Endodermal cell (in vitro differentiated cells): Measurements from ENCODE around the gene PEBP1. TPM values are rescaled to one million over a fixed set of nuclear protein-coding genes. Genes with fewer than 3 reads are reported as not detected.

Experiments used
- DNase-seq: peaks from one replicate; pipeline ENCODE4 v3.0.0-alpha.2; 2017
- H3K27ac ChIP-seq: 2 replicates; pipeline ENCODE4 v1.5.1; 2013; ENCODE audit warnings: mild to moderate bottlenecking, low read depth, low read length, moderate library complexity
- H3K27me3 ChIP-seq: 2 replicates; pipeline ENCODE4 v1.6.1; 2013; ENCODE audit warnings: mild to moderate bottlenecking, low read length, moderate library complexity; ENCODE audit not compliant: insufficient read depth, control insufficient read depth, poor library complexity, severe bottlenecking
- H3K36me3 ChIP-seq: 2 replicates; pipeline ENCODE4 v1.7.0; 2013; ENCODE audit warnings: mild to moderate bottlenecking, low read length, moderate library complexity; ENCODE audit not compliant: control insufficient read depth, insufficient read depth
- H3K4me1 ChIP-seq: one replicate; pipeline ENCODE4 v1.7.0; 2013; ENCODE audit warnings: low read length; ENCODE audit not compliant: control insufficient read depth, insufficient read depth
- H3K4me3 ChIP-seq: 2 replicates; pipeline ENCODE4 v1.5.1; 2013; ENCODE audit warnings: mild to moderate bottlenecking, low read length, moderate library complexity
- H3K9ac ChIP-seq: 2 replicates; pipeline ENCODE4 v1.6.1; 2013; ENCODE audit warnings: mild to moderate bottlenecking, low read length, moderate library complexity; ENCODE audit not compliant: poor library complexity, severe bottlenecking; ENCODE audit errors: extremely low read depth
- H3K9me3 ChIP-seq: 2 replicates; pipeline ENCODE4 v1.6.1; 2013; ENCODE audit warnings: mild to moderate bottlenecking, low read length, moderate library complexity; ENCODE audit not compliant: control insufficient read depth
- H3K27ac Mint-ChIP-seq: 2 replicates; pipeline ENCODE4 v1.8.0; 2020; ENCODE audit warnings: mixed read lengths
- H3K27me3 Mint-ChIP-seq: 2 replicates; pipeline ENCODE4 v1.8.0; 2021; ENCODE audit warnings: mild to moderate bottlenecking, mixed read lengths; ENCODE audit not compliant: insufficient read depth
- H3K36me3 Mint-ChIP-seq: 2 replicates; pipeline ENCODE4 v1.8.0; 2020; ENCODE audit warnings: low read depth, mixed read lengths
- H3K4me1 Mint-ChIP-seq: 2 replicates; pipeline ENCODE4 v1.8.0; 2020; ENCODE audit warnings: mixed read lengths
- H3K4me3 Mint-ChIP-seq: 2 replicates; pipeline ENCODE4 v1.8.0; 2020; ENCODE audit warnings: mild to moderate bottlenecking, moderate library complexity, mixed read lengths
- H3K9me3 Mint-ChIP-seq: 2 replicates; pipeline ENCODE4 v1.8.0; 2020; ENCODE audit warnings: mild to moderate bottlenecking, mixed read lengths
- CTCF ChIP-seq: fragments of 200-600 bp; sonication (generic); conservative IDR thresholded peaks from 2 replicates; pipeline ENCODE4 v1.5.0; 2021; ENCODE audit warnings: antibody characterized with exemption, mild to moderate bottlenecking
- WGBS, 2 experiments: methylation state at CpG; one replicate each; pipeline versions ENCODE4 v1.1.5 to v1.1.7; 2013; ENCODE audit warnings: missing lambda C conversion rate in 2 of 2, mixed read lengths in 1 of 2; ENCODE audit not compliant: insufficient coverage in 1 of 2, insufficient read length in 1 of 2; 5-methylcytosine and 5-hydroxymethylcytosine counted together
- total RNA-seq, 2 donors: library from RNA; stranded (reverse); fragmentation: NEBNext Ultra II Directional in 1 of 2; extraction: Animal tissue kit (Norgen Biotek cat#: 25700) in 1 of 2; gene quantifications; 2 replicates in 1 of 2; 3 replicates in 1 of 2; pipeline ENCODE4 v1.2.1, GENCODE V29; 2021

The PEBP1 gene
- total RNA-seq, 2 donors from 2014 or later, result 153 to 158 TPM

DNA sequence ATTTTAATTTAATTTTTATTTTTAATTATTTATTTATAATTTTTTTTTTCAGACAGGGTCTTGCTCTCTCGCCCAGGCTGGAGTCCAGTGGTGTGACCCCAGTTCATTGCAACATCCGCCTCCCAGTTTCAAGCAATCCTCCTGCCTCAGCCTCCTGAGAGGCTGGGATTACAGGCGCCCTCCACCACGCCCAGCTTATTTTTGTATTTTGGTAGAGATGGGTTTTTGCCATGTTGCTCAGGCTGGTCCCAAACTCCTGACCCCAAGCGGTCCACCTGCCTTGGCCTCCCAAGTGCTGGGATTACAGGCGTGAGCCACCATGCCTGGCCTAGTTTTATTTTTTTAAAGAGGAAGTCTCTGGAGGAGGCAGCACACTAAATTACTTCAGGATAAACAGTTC is 13.7 kb upstream of the PEBP1 start:
- Histone ChIP-seq H3K36me3 (no peaks in the 10 kb centered on the region), H3K4me1 (no peaks in the 10 kb centered on the region), H3K27me3 (no peaks in the 10 kb centered on the region), H3K4me3 (no peak overlapping the region), H3K9me3 (no peaks in the 10 kb centered on the region), H3K9ac (no peak overlapping the region), H3K27ac (no peak overlapping the region)
- H3K4me1 Mint-ChIP-seq, result peaks cover 12% of the 10 kb centered on the region
- H3K27me3 Mint-ChIP-seq, result no peaks in the 10 kb centered on the region
- 96 to 100% methylated on average over 3 to 6 of the region's 6 CpGs for WGBS, 2 experiments
- no peaks in the 10 kb centered on the region for H3K9me3 Mint-ChIP-seq
- no peaks in the 10 kb centered on the region for H3K36me3 Mint-ChIP-seq
- H3K27ac Mint-ChIP-seq, result no peak overlapping the region
- no peak for DNase-seq
- no peak for TF ChIP-seq CTCF
- H3K4me3 Mint-ChIP-seq, result no peak overlapping the region

DNA sequence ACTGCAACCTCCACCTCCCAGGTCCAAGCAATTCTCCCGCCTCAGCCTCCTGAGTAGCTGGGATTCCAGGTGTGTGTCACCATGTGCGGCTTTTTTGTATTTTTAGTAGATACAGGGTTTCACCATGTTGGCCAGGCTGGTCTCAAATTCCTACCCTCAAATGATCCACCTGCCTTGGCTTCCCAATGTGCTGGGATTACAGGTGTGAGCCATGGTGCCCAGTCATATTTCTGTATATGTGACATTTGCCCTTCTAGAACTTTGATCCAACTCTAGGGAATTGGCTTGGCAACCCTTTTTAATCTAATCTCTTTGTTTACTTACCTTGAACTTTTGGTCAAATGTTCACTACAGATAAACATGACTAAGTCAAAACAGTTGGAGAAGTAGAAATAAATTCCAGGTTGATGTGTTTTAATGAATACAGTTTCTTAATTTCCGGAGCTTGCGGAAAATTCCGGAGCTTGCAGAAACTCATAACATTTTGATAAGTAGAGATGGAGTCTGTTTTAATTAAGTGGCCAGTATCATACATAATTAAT is 11.5 kb upstream of the PEBP1 start:
- Mint-ChIP-seq H3K4me3 (no peak overlapping the region), H3K36me3 (no peaks in the 10 kb centered on the region), H3K27me3 (no peaks in the 10 kb centered on the region), H3K9me3 (peaks cover 3% of the 10 kb centered on the region), H3K4me1 (peaks cover 12% of the 10 kb centered on the region), H3K27ac (no peak overlapping the region)
- H3K9ac ChIP-seq, result no peak overlapping the region
- no peaks in the 10 kb centered on the region for H3K4me1 ChIP-seq
- H3K9me3 ChIP-seq, result peaks cover 3% of the 10 kb centered on the region
- no peak for DNase-seq
- WGBS, 2 experiments, result 92 to 99% methylated on average over 3 to 5 of the region's 5 CpGs
- H3K27ac ChIP-seq, result no peak overlapping the region
- TF ChIP-seq CTCF, result no peak
- no peak overlapping the region for H3K4me3 ChIP-seq
- H3K27me3 ChIP-seq, result no peaks in the 10 kb centered on the region
- H3K36me3 ChIP-seq, result no peaks in the 10 kb centered on the region

DNA sequence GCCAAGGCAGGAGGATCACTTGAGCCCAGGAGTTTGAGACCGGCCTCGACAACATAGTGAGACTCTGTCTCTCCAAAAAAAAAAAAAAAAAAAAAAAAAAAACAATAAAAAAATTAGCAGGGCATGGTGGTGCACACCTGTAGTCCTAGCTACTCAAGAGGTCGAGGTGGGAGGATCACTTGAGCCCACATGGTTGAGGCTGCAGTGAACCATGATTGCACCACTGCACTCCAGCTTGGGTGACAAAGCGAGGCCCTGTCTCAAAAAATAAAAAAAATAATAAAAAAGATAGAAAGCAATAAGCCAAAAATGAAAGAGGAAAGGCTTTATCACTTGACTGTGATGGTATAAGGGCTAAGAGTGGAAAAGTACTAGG is 10.2 kb upstream of the PEBP1 start:
- Mint-ChIP-seq H3K27ac (no peak overlapping the region), H3K9me3 (peaks cover 5% of the 10 kb centered on the region), H3K27me3 (no peaks in the 10 kb centered on the region), H3K4me3 (no peak overlapping the region), H3K36me3 (no peaks in the 10 kb centered on the region), H3K4me1 (peaks cover 7% of the 10 kb centered on the region)
- Histone ChIP-seq H3K27ac (no peak overlapping the region), H3K9me3 (peaks cover 4% of the 10 kb centered on the region), H3K9ac (no peak overlapping the region), H3K27me3 (no peaks in the 10 kb centered on the region), H3K4me1 (no peaks in the 10 kb centered on the region), H3K36me3 (no peaks in the 10 kb centered on the region), H3K4me3 (no peak overlapping the region)
- DNase-seq, result no peak
- WGBS, 2 experiments, result 83 to 88% methylated on average over 1 to 3 of the region's 4 CpGs
- TF ChIP-seq CTCF, result no peak
